WERI-Rb-1 (cell line): ENCODE data around the gene PLXNA4.
A peak's percentile ranks its signal among the peaks of the same experiment; 100 is the strongest.

Experiments
- DNase-seq: peaks from one replicate; pipeline ENCODE4 v3.0.0-alpha.2; 2020
- H3K27ac ChIP-seq: fragments of 250-450 bp; sonication (Bioruptor Pico); 2 replicates; pipeline ENCODE4 v1.5.1; 2020; ENCODE audit warnings: mild to moderate bottlenecking, moderate library complexity
- H3K27me3 ChIP-seq: fragments of 250-450 bp; sonication (Bioruptor Pico); 2 replicates; pipeline ENCODE4 v1.5.1; 2021; ENCODE audit warnings: mild to moderate bottlenecking, low read depth, moderate library complexity; ENCODE audit not compliant: insufficient read depth, severe bottlenecking
- H3K36me3 ChIP-seq: fragments of 250-450 bp; sonication (Bioruptor Pico); 2 replicates; pipeline ENCODE4 v1.5.1; 2020; ENCODE audit warnings: mild to moderate bottlenecking, moderate library complexity
- H3K4me3 ChIP-seq: 2 replicates; pipeline ENCODE4 v1.5.1; 2011; ENCODE audit warnings: low read depth, mild to moderate bottlenecking, control low read depth, low read length
- H3K9me3 ChIP-seq: fragments of 250-450 bp; sonication (Bioruptor Pico); 2 replicates; pipeline ENCODE4 v1.5.1; 2021; ENCODE audit warnings: mild to moderate bottlenecking, moderate library complexity; ENCODE audit not compliant: severe bottlenecking
- CTCF ChIP-seq: IDR thresholded peaks from 2 replicates; pipeline ENCODE4 v1.5.1; 2011; ENCODE audit warnings: low read depth, mild to moderate bottlenecking, control low read depth, inconsistent platforms, low read length

PLXNA4 gene

DNA sequence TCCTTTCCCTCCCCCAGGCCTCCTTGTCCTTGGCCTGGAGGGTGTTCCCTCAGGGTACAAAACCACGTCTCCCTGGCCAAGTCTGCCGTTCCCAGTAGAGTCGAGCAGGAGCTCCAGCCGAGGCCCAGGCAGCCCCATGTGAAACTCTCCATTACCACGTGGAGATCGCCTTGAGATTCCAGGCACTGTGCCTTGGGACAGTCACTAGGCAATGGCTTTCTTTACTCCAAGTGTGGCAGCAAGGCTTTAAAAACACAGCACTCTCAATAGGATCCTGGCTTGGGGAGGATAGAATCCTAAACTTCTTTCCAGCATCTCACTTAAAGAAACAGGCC is 57.5 kb downstream of the PLXNA4 start:
- no peak for TF ChIP-seq CTCF
- no peak overlapping the region for H3K27ac ChIP-seq

GRCh38 chr7:132518102-132518838 is 58.0 kb downstream of the PLXNA4 start:
- peak; percentile 84 for TF ChIP-seq CTCF
- Histone ChIP-seq H3K27ac (no peak overlapping the region), H3K27me3 (no peaks in the 10 kb centered on the region), H3K9me3 (no peaks in the 10 kb centered on the region), H3K4me3 (no peak overlapping the region), H3K36me3 (no peaks in the 10 kb centered on the region)
- DNase-seq: peak; percentile 59

More for the DNA sequence above, 57.5 kb downstream of the PLXNA4 start:
- no peaks in the 10 kb centered on the region for H3K36me3 ChIP-seq
- H3K27me3 ChIP-seq: no peaks in the 10 kb centered on the region
- no peaks in the 10 kb centered on the region for H3K9me3 ChIP-seq
- H3K4me3 ChIP-seq: no peak overlapping the region
- DNase-seq: no peak

- no peak for TF ChIP-seq CTCF
- H3K4me3 ChIP-seq: no peak overlapping the region
- H3K36me3 ChIP-seq: no peaks in the 10 kb centered on the region
- DNase-seq: no peak
- peaks cover 5% of the 10 kb centered on the region for H3K27me3 ChIP-seq
- H3K27ac ChIP-seq: no peak overlapping the region
- no peaks in the 10 kb centered on the region for H3K9me3 ChIP-seq
Measured at GRCh38 chr7:132516042-132516840, 60.0 kb downstream of the PLXNA4 start.

- TF ChIP-seq CTCF: no peak
Measured at GRCh38 chr7:132515181-132515580, 61.1 kb downstream of the PLXNA4 start.

GRCh38 chr7:132514430-132514829 is 61.8 kb downstream of the PLXNA4 start:
- TF ChIP-seq CTCF: no peak
- DNase-seq: no peak
- H3K9me3 ChIP-seq: no peaks in the 10 kb centered on the region
- H3K27me3 ChIP-seq: peaks cover 5% of the 10 kb centered on the region
- H3K36me3 ChIP-seq: no peaks in the 10 kb centered on the region
- H3K27ac ChIP-seq: no peak overlapping the region
- H3K4me3 ChIP-seq: no peak overlapping the region

More at GRCh38 chr7:132515181-132515580, 61.1 kb downstream of the PLXNA4 start:
- peaks cover 5% of the 10 kb centered on the region for H3K27me3 ChIP-seq
- no peak overlapping the region for H3K4me3 ChIP-seq
- no peaks in the 10 kb centered on the region for H3K9me3 ChIP-seq
- DNase-seq: no peak
- no peak overlapping the region for H3K27ac ChIP-seq
- H3K36me3 ChIP-seq: no peaks in the 10 kb centered on the region
